HG02610 (cell line): ENCODE results near the gene RABEPK.
"Not testable (repeated sequence)": the region's sequence is repeated elsewhere in the genome, so short reads cannot be mapped to it uniquely, and the experiment has no call there.

Experiments
- ATAC-seq: cut with Tn5 transposase; IDR thresholded peaks from one replicate; pipeline ENCODE4 v1.9.1; 2021; ENCODE audit warnings: mild to moderate bottlenecking, moderate library complexity; ENCODE audit not compliant: unreplicated experiment

RABEPK gene

GRCh38 chr9:125243792-125244260 is 43.5 kb downstream of the RABEPK start:
- no peak for ATAC-seq

- no peak for ATAC-seq
Measured at GRCh38 chr9:125246261-125246667, 45.9 kb downstream of the RABEPK start.

DNA sequence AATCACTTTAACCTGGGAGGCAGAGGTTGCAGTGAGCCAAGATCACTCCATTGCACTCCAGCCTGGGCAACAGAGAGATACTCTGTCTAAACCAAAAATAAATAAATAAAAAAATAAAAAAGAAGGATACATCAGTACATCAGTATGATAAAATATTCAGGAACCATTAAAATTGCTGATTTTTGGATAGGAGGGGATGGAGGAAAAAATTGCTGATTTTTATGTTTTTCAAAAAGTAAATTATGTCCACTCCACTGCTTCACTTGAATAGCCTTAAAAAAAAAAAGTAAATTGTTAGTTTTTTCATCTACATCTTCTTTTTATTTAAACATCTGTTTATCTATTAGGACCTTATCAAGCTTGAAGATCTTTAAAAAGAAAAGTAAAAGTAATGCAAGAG is 53.9 kb downstream of the RABEPK start:
- ATAC-seq, result no peak

DNA sequence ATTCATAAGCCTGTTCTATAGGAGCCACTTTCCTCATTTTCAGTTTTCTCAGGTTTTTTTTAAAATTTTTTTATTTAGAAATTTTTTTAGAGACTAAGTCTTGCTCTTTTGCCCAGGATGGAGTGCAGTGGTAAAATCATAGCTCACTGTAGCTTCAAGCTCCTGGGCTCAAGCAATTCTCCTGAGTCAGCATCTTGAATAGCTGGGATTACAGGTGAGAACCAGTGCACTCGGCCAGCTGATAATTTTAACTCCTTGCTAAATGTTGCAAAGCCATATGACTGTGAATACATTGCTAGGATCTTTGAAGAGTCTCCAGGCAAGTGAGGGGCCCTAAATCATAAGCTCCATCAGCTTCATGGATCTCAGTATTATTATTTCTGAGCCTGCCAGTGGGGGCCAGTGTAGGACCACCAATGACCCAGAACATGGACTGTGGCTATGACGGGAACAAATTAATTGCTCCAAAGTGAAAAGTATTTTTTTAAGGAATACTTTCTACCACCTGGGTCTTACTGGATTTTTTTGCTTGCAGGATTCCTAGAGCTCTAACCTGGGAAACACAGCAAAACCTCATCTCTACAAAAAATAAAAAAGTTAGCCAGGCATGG is 55.5 kb downstream of the RABEPK start:
- no peak for ATAC-seq

GRCh38 chr9:125258160-125258785 is 57.9 kb downstream of the RABEPK start:
- ATAC-seq, result no peak

- no peak for ATAC-seq
Measured at GRCh38 chr9:125258832-125259534, 58.6 kb downstream of the RABEPK start.

DNA sequence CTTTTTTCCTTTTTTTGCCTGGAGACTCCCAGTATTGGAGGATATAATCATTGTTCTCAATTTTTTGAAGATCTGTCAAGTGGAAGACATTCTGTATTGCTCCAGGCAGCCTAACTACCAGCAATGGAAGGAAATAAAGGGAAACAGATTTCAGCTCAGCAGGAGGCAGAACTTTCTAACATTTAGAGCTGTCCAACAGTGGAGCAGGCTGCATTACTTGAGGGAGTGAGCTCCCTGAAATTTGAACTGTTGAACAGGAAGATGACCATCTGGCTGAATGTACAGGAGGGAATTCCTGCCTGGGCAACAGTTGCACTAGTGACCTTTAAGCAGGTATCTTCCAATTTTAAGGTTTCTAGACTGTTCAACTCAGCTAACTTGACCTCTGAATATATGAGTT is 60.2 kb downstream of the RABEPK start:
- no peak for ATAC-seq

- peak; percentile 89 for ATAC-seq
Measured at GRCh38 chr9:125261501-125262293, 61.4 kb downstream of the RABEPK start, which contains the start of gene GAPVD1. Gene GAPVD1 (plus strand): TSS chr9:125261826. CDS start chr9:125298922, 37,096 bp downstream.

- ATAC-seq, result no peak
Measured at GRCh38 chr9:125262294-125262991, 62.1 kb downstream of the RABEPK start.

GRCh38 chr9:125264068-125264467 is 63.7 kb downstream of the RABEPK start:
- not testable (repeated sequence) for ATAC-seq

- no peak for ATAC-seq
Measured at GRCh38 chr9:125268394-125269013, 68.2 kb downstream of the RABEPK start.

DNA sequence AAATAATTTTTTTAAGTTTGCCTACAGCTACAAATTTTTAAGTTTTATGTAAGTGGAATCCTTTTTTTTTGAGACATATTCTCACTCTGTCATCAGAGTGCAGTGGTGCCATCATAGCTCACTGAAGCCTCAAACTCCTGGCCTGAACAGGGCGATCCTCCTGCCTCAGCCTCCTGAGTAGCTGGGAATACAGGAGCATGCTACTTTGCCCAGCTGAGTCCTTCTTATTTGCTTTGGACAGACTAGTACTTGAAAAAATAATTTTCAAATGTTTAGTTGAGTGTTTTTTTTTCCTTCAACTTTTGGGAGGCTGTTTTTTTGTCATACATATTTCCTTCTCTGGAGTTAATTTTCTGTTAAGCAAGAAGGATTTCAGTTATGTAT is 68.7 kb downstream of the RABEPK start:
- no peak for ATAC-seq

DNA sequence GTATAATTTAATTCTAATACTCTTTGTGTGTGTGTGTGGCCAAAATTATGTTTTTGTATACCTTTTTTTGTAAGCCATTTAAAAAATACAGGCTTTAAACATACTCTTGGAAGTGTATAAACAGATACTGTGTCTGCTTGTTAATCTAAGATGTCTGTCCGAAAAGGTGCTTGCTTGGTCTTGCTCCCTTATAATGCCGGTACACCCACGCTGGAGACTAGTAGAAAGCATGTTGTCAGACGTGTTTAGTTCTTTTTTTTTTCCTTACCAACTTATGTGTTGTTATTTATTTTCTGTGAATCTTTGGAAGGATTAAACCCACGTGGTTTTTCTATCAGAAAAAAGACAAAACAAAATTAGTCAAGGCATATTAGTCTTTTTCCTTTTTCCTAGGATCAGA is 70.7 kb downstream of the RABEPK start:
- no peak for ATAC-seq

DNA sequence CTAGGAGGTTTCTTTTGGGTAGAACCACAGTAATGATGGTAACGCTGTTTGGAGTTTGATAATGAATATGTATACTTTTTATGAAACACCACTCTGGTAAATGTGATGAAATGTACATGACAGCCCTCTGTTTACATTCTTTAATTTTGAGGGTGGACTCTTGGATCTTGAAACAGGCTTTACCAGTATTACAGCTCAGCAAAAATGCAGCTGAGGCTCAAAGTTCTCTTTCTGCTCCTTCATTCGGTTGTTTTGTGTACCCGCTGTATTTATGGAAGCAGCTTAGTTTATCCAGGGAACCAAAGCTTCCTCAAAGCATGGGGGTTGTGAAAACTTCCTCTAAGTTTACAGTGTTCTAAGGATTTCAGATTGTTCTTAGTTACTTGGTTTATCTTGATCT is 72.4 kb downstream of the RABEPK start:
- ATAC-seq, result no peak

DNA sequence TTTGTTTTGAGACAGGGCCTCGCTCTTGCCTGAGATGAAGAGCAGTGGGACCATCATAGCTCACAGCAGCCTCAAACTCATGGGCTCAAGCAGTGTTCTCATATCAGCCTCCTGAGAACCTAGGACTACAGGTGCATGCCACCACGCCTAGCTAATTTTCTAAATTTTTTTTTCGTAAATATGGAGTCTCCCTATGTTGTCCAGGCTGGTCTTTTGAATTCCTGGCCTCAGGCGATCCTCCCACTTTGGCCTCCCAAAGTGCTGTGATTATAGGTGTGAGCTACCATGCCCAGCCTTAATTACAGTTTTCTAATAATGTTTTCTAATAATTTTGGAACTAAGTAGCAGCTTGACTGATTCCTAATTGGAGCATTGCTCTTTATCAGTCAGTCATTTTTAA is 76.4 kb downstream of the RABEPK start:
- ATAC-seq, result no peak

GRCh38 chr9:125277411-125277810 is 77.1 kb downstream of the RABEPK start:
- no peak for ATAC-seq

- ATAC-seq, result no peak
Measured at GRCh38 chr9:125280945-125281344, 80.6 kb downstream of the RABEPK start.
